Measurements from ENCODE around the gene PAK5. TPM values are rescaled to one million over a fixed set of nuclear protein-coding genes. Genes with fewer than 3 reads are reported as not detected.

Gene PAK5
- total RNA-seq, 2 donors from 2014 or later, result 0.22 to 0.42 TPM

DNA sequence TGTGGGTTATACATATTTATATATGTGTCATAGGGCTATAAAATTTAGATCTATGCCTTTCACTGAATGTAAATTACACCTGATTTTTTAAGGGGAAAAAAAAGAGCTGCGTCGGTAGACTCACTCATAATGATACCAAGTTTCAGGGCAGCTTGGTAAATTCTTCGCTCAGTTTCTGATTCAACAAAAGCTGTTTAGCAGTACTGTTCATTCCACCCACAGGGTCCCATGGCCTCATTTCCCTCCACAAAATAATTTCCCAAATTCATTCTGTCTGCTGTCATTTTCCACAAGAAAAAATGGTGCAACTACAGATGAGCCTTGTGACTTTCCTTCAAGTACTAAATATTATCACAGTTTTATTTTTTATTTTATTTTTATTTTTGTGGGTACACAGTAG lies 63.7 kb downstream of the PAK5 start:
- TF ChIP-seq, protein P1, sequence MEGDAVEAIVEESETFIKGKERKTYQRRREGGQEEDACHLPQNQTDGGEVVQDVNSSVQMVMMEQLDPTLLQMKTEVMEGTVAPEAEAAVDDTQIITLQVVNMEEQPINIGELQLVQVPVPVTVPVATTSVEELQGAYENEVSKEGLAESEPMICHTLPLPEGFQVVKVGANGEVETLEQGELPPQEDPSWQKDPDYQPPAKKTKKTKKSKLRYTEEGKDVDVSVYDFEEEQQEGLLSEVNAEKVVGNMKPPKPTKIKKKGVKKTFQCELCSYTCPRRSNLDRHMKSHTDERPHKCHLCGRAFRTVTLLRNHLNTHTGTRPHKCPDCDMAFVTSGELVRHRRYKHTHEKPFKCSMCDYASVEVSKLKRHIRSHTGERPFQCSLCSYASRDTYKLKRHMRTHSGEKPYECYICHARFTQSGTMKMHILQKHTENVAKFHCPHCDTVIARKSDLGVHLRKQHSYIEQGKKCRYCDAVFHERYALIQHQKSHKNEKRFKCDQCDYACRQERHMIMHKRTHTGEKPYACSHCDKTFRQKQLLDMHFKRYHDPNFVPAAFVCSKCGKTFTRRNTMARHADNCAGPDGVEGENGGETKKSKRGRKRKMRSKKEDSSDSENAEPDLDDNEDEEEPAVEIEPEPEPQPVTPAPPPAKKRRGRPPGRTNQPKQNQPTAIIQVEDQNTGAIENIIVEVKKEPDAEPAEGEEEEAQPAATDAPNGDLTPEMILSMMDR (conservative IDR thresholded peaks at IDR 0.05), result no peak
- Mint-ChIP-seq H3K4me3 (no peak overlapping the region), H3K27ac (no peak overlapping the region), H3K9me3 (no peaks in the 10 kb centered on the region), H3K4me1 (no peaks in the 10 kb centered on the region), H3K36me3 (ENCODE audit: low read depth) (no peaks in the 10 kb centered on the region), H3K27me3 (ENCODE audit: insufficient read depth) (no peaks in the 10 kb centered on the region)
- WGBS, 2 experiments (ENCODE audit: insufficient coverage in 1 of 2, insufficient read length in 1 of 2), result 95 to 100% methylated on average over 2 to 3 of the region's 3 CpGs
- DNase-seq, result no peak
- Histone ChIP-seq H3K4me3 (ENCODE audit: low read length) (no peak overlapping the region), H3K9me3 (ENCODE audit: control insufficient read depth, low read length) (no peaks in the 10 kb centered on the region), H3K9ac (ENCODE audit: extremely low read depth, low read length, poor library complexity, severe bottlenecking) (no peak overlapping the region), H3K27ac (ENCODE audit: low read depth, low read length) (no peak overlapping the region), H3K4me1 (ENCODE audit: control insufficient read depth, insufficient read depth, low read length) (no peaks in the 10 kb centered on the region), H3K27me3 (ENCODE audit: control insufficient read depth, insufficient read depth, low read length, poor library complexity, severe bottlenecking) (no peaks in the 10 kb centered on the region), H3K36me3 (ENCODE audit: control insufficient read depth, insufficient read depth, low read length) (no peaks in the 10 kb centered on the region)

DNA sequence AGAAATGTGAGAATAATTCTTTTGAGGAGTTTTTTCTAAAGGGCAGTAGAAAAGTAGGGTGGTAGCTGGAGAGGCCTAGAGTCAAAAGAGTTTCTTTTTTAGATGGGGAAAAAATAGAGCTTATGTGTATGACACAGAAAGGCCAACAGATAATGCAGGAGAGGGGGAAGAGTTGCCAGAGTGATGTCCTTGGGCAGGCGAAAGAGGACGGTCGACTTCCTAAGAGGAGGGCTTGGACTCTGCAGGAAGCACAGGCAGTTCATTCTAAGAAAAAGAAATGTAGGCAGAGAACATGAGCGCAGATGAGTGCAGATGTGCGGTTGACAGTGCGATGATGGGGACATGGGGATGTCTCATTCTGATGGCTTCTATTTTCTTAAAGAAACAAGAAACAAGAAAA lies 68.9 kb downstream of the PAK5 start:
- H3K27me3 ChIP-seq (ENCODE audit: control insufficient read depth, insufficient read depth, low read length, poor library complexity, severe bottlenecking), result no peaks in the 10 kb centered on the region
- no peaks in the 10 kb centered on the region for H3K9me3 Mint-ChIP-seq
- H3K27me3 Mint-ChIP-seq (ENCODE audit: insufficient read depth), result no peaks in the 10 kb centered on the region
- no peaks in the 10 kb centered on the region for H3K4me1 Mint-ChIP-seq
- H3K27ac ChIP-seq (ENCODE audit: low read depth, low read length), result no peak overlapping the region
- no peaks in the 10 kb centered on the region for H3K36me3 ChIP-seq (ENCODE audit: control insufficient read depth, insufficient read depth, low read length)
- H3K9me3 ChIP-seq (ENCODE audit: control insufficient read depth, low read length), result no peaks in the 10 kb centered on the region
- DNase-seq, result no peak
- H3K27ac Mint-ChIP-seq, result no peak overlapping the region
- 89 to 94% methylated on average over 6 of the region's 6 CpGs for WGBS, 2 experiments (ENCODE audit: insufficient coverage in 1 of 2, insufficient read length in 1 of 2)
- no peak overlapping the region for H3K9ac ChIP-seq (ENCODE audit: extremely low read depth, low read length, poor library complexity, severe bottlenecking)
- TF ChIP-seq, protein P1 (conservative IDR thresholded peaks at IDR 0.05), result no peak
- no peaks in the 10 kb centered on the region for H3K4me1 ChIP-seq (ENCODE audit: control insufficient read depth, insufficient read depth, low read length)
- H3K36me3 Mint-ChIP-seq (ENCODE audit: low read depth), result no peaks in the 10 kb centered on the region
- H3K4me3 ChIP-seq (ENCODE audit: low read length), result no peak overlapping the region
- no peak overlapping the region for H3K4me3 Mint-ChIP-seq

DNA sequence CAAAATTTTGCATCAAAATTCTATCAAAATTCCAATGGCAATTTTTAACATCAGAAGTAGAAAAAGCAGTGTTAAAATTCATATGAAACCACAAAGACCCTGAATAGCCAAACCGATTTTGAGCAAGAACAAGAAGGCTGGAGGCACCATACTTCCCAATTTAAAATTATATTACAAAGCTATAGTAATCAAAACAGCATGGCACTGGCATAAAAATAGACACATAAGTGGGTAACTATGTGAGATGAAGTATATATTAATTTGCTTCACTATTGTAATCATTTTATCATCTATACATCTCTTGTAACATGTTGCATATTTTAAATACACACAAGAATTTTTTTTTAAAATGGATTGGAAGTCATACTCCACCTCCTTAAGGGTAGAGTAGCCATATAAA lies 77.4 kb downstream of the PAK5 start:
- H3K27ac Mint-ChIP-seq, result no peak overlapping the region
- Histone ChIP-seq H3K36me3 (ENCODE audit: control insufficient read depth, insufficient read depth, low read length) (no peaks in the 10 kb centered on the region), H3K27ac (ENCODE audit: low read depth, low read length) (no peak overlapping the region), H3K4me3 (ENCODE audit: low read length) (no peak overlapping the region), H3K9me3 (ENCODE audit: control insufficient read depth, low read length) (peaks cover 5% of the 10 kb centered on the region), H3K9ac (ENCODE audit: extremely low read depth, low read length, poor library complexity, severe bottlenecking) (no peak overlapping the region), H3K27me3 (ENCODE audit: control insufficient read depth, insufficient read depth, low read length, poor library complexity, severe bottlenecking) (no peaks in the 10 kb centered on the region), H3K4me1 (ENCODE audit: control insufficient read depth, insufficient read depth, low read length) (no peaks in the 10 kb centered on the region)
- TF ChIP-seq, protein P1 (conservative IDR thresholded peaks at IDR 0.05), result no peak
- 76% methylated on average over 1 of the region's 1 CpG; no CpG with 5 or more reads in 1 of the 2 experiments for WGBS, 2 experiments (ENCODE audit: insufficient coverage in 1 of 2, insufficient read length in 1 of 2)
- H3K36me3 Mint-ChIP-seq (ENCODE audit: low read depth), result no peaks in the 10 kb centered on the region
- no peak overlapping the region for H3K4me3 Mint-ChIP-seq
- no peak for DNase-seq
- no peaks in the 10 kb centered on the region for H3K27me3 Mint-ChIP-seq (ENCODE audit: insufficient read depth)
- H3K4me1 Mint-ChIP-seq, result no peaks in the 10 kb centered on the region
- peaks cover 4% of the 10 kb centered on the region for H3K9me3 Mint-ChIP-seq
